Upper lobe of left lung (tissue), 4 donors: ENCODE results near the gene SNRNP70.

Experiments
- EP300 ChIP-seq, 4 donors: sonication (generic); formaldehyde crosslinking; IDR thresholded peaks; one replicate each; pipeline ENCODE4 v1.5.1; 2017; ENCODE audit warnings: antibody characterized with exemption in 4 of 4, control low read depth in 2 of 4
- POLR2A ChIP-seq, 4 donors: fragments of 450-650 bp; IDR thresholded peaks; one replicate each; pipeline ENCODE4 v1.5.1; 2016 to 2017; ENCODE audit warnings: antibody characterized with exemption in 4 of 4, mild to moderate bottlenecking in 2 of 4
- POLR2AphosphoS5 ChIP-seq, 2 donors: sonication (generic); formaldehyde crosslinking; IDR thresholded peaks; one replicate each; pipeline ENCODE4 v1.5.1; 2017; ENCODE audit warnings: antibody characterized with exemption in 2 of 2
- TF ChIP-seq, protein P1 (sequence below), 6 experiments: fragments of 450-650 bp in 4 of 6; fragments of 200-600 bp in 2 of 6; sonication (generic) in 2 of 6; IDR thresholded peaks; one replicate each; pipeline ENCODE4 v1.5.1; 2016 to 2019; ENCODE audit warnings: antibody characterized with exemption in 6 of 6

DNA sequence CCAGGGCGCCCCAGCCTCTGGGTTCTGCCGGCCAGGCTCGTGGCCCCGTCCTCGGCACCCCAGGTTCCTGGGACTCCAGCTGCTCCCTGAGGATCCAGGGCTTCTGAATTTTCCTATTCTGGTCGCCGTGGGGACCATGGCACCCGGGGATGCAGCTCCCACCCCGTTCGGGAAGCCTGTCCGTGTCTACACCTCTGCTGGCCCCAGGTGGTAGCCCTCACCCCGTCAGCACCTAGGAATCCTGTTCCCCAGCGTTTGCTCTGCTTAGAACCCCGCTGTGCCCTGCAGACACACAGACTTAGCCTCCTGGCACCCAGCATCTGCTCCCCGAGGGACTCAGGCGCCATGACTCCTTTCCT lies 35.1 kb downstream of the SNRNP70 start:
- no peak for TF ChIP-seq POLR2A (IDR thresholded peaks at IDR 0.05)
- TF ChIP-seq, protein P1, sequence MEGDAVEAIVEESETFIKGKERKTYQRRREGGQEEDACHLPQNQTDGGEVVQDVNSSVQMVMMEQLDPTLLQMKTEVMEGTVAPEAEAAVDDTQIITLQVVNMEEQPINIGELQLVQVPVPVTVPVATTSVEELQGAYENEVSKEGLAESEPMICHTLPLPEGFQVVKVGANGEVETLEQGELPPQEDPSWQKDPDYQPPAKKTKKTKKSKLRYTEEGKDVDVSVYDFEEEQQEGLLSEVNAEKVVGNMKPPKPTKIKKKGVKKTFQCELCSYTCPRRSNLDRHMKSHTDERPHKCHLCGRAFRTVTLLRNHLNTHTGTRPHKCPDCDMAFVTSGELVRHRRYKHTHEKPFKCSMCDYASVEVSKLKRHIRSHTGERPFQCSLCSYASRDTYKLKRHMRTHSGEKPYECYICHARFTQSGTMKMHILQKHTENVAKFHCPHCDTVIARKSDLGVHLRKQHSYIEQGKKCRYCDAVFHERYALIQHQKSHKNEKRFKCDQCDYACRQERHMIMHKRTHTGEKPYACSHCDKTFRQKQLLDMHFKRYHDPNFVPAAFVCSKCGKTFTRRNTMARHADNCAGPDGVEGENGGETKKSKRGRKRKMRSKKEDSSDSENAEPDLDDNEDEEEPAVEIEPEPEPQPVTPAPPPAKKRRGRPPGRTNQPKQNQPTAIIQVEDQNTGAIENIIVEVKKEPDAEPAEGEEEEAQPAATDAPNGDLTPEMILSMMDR (IDR thresholded peaks at IDR 0.05), result no peak
- TF ChIP-seq POLR2AphosphoS5 (IDR thresholded peaks at IDR 0.05), result no peak
- no peak for TF ChIP-seq EP300 (IDR thresholded peaks at IDR 0.05)
